Activated naive CD8-positive, alpha-beta T cell treated with anti-CD3 and anti-CD28 coated beads, Interleukin-2, amount 50 U/mL, for 24 hours (primary cell): ENCODE data around the gene ACIN1.

ENCODE experiments used
- ATAC-seq: fragments of 150-1000 bp; cut with Tn5 transposase; one replicate; pipeline ENCODE4 v1.10.0; 2021
- DNase-seq: peaks from one replicate; pipeline ENCODE4 v3.0.0; 2021
- H3K27ac Mint-ChIP-seq: one replicate; pipeline ENCODE4 v1.8.0; 2021; ENCODE audit warnings: mild to moderate bottlenecking, mixed read lengths
- H3K27me3 Mint-ChIP-seq: one replicate; pipeline ENCODE4 v1.8.0; 2021; ENCODE audit warnings: mixed read lengths
- H3K36me3 Mint-ChIP-seq: one replicate; pipeline ENCODE4 v1.8.0; 2021; ENCODE audit warnings: low read depth, mixed read lengths
- H3K4me1 Mint-ChIP-seq: one replicate; pipeline ENCODE4 v1.8.0; 2021; ENCODE audit warnings: mixed read lengths
- H3K4me3 Mint-ChIP-seq: one replicate; pipeline ENCODE4 v1.8.0; 2021; ENCODE audit warnings: mild to moderate bottlenecking, moderate library complexity, mixed read lengths
- H3K9me3 Mint-ChIP-seq: one replicate; pipeline ENCODE4 v1.8.0; 2021; ENCODE audit warnings: mixed read lengths

Gene ACIN1, protein sequence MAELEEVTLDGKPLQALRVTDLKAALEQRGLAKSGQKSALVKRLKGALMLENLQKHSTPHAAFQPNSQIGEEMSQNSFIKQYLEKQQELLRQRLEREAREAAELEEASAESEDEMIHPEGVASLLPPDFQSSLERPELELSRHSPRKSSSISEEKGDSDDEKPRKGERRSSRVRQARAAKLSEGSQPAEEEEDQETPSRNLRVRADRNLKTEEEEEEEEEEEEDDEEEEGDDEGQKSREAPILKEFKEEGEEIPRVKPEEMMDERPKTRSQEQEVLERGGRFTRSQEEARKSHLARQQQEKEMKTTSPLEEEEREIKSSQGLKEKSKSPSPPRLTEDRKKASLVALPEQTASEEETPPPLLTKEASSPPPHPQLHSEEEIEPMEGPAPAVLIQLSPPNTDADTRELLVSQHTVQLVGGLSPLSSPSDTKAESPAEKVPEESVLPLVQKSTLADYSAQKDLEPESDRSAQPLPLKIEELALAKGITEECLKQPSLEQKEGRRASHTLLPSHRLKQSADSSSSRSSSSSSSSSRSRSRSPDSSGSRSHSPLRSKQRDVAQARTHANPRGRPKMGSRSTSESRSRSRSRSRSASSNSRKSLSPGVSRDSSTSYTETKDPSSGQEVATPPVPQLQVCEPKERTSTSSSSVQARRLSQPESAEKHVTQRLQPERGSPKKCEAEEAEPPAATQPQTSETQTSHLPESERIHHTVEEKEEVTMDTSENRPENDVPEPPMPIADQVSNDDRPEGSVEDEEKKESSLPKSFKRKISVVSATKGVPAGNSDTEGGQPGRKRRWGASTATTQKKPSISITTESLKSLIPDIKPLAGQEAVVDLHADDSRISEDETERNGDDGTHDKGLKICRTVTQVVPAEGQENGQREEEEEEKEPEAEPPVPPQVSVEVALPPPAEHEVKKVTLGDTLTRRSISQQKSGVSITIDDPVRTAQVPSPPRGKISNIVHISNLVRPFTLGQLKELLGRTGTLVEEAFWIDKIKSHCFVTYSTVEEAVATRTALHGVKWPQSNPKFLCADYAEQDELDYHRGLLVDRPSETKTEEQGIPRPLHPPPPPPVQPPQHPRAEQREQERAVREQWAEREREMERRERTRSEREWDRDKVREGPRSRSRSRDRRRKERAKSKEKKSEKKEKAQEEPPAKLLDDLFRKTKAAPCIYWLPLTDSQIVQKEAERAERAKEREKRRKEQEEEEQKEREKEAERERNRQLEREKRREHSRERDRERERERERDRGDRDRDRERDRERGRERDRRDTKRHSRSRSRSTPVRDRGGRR

DNA sequence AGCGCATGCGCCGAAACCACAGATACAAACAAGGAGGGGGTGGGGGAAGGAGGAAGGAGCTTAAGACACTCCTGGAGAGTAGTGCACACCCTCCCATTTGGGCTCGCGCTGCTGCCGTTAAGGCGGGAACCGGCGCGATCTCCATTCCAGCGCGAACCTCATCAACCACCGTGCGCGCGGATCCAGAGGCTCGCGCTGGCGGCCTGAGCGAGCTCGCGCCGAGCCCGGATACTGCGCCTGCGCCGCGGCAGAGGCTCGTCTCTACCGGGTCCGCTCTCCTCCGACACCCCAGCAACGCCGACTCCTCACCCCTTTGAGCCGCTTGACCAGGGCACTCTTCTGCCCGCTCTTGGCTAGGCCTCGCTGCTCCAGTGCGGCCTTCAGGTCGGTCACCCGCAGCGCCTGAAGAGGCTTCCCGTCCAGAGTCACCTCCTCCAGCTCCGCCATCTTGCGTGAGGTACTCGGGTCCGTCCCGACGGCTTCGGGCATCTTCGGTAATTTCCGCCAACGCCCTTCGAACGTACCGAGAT, at the start of gene ACIN1:
ACIN1 (minus strand) TSS at position 471 of the 530 bp plus-strand sequence; CDS start at position 447, 24 bp downstream.
- Mint-ChIP-seq H3K4me3 (no peak within 1 kb of the TSS), H3K36me3 (peaks cover 47% of the 10 kb centered on the region), H3K27ac (no peak within 1 kb of the TSS), H3K27me3 (no peaks in the 10 kb centered on the region), H3K4me1 (peaks cover 44% of the 10 kb centered on the region), H3K9me3 (no peaks in the 10 kb centered on the region)
- ATAC-seq (peak; percentile 44), DNase-seq (peak; percentile 100)

DNA sequence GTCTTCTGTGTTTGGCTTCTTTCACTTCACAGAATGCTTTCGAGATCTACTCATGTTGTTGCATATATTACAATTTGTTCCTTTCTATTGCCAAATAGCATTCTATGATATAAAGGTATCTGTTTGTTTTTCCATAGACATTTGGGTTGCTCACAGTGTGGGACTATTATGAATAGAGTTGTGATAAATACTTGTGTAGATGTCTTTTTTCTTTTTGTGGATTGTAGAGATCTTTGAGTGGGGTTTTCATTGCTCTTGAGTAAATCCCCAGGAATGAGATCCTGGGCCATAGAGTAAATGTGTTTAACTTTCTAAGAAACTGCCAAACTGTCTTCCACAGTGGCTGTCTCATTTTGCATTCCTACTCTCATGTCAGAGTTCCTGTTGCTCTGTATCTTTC, 49.0 kb upstream of the ACIN1 start:
- peaks cover 1% of the 10 kb centered on the region for H3K4me1 Mint-ChIP-seq
- no peaks in the 10 kb centered on the region for H3K36me3 Mint-ChIP-seq
- DNase-seq, result no peak
- no peaks in the 10 kb centered on the region for H3K27me3 Mint-ChIP-seq
- no peaks in the 10 kb centered on the region for H3K9me3 Mint-ChIP-seq
- H3K27ac Mint-ChIP-seq, result no peak overlapping the region
- no peak overlapping the region for H3K4me3 Mint-ChIP-seq
- no peak for ATAC-seq

DNA sequence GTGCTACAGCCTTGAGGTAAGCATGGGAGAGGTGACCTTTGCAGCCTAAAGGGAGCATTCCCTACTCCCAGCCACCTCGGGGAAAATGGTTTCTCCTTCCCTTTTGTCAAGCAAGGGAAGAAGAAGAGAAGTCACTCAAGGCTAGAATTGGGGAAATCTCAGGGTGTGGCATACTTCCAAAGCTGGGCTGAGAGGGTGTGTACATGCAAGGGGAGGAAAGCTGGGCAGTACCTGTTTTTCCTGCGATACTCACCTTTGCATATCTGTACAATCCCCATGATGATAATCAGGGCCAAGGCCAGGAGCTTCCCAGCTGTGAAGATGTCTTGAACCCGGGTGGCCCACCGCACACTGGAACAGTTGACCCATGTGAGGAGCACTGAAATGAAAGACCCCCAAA, 47.9 kb upstream of the ACIN1 start:
- Mint-ChIP-seq H3K4me3 (no peak overlapping the region), H3K9me3 (no peaks in the 10 kb centered on the region), H3K27me3 (no peaks in the 10 kb centered on the region), H3K36me3 (no peaks in the 10 kb centered on the region), H3K27ac (no peak overlapping the region), H3K4me1 (peaks cover 1% of the 10 kb centered on the region)
- DNase-seq (no peak), ATAC-seq (no peak)

DNA sequence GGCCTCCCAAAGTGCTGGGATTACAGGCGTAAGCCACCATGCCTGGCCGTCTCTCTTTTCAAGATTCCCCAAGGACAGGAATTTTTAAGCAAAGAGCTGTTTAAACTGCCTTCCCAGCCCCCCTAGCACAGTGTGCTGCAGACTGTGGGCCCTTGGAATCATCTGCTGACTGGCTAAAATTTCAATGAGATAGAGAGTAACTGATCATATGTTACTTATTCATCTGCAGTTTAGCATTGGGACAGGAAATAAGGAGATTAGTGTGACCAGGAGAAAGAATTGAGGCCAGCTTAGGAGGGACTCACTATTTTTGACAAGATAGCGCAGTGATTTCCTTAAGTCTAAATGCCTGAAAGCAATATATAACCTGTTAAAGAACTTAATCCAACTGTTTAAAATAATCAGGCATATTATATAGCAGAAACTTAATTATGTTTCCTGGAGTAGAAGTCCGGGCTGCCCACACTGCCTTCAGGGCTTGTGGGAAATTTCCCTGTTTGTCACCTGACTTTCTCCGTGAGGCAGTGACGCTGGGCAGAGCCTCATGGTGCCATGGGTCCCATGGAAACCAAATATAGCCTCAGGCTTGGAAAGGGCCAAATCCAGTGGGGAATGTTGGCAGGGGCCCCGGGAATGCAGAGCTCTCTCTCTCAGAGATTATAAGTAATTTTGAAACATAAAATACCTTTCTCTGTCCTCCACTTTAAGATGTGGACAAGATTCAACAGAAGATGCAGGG, 46.9 kb upstream of the ACIN1 start:
- ATAC-seq (no peak), DNase-seq (no peak)
- peaks cover 1% of the 10 kb centered on the region for H3K4me1 Mint-ChIP-seq
- no peaks in the 10 kb centered on the region for H3K9me3 Mint-ChIP-seq
- no peaks in the 10 kb centered on the region for H3K27me3 Mint-ChIP-seq
- H3K27ac Mint-ChIP-seq, result no peak overlapping the region
- H3K4me3 Mint-ChIP-seq, result no peak overlapping the region
- no peaks in the 10 kb centered on the region for H3K36me3 Mint-ChIP-seq

DNA sequence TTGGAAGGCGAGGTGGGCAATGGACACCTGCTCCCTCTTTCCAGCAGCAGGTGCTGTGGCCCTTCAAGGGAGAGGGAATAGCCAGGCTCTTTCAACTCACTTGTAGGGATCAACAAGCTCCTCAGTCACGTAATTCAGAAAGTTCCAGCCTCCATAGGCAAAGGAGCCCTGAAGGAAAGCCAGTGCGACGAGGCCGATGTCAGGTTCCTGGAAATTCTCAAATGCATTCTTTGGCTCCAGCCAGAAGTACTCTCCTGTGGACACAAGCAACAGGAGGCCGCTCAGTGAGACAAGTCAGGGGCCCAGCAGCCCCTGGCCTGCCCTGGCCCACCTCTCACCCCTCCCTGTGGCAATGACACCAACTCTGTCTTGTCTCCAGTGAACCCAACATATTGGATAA, 45.4 kb upstream of the ACIN1 start:
- H3K4me1 Mint-ChIP-seq, result no peaks in the 10 kb centered on the region
- no peak overlapping the region for H3K4me3 Mint-ChIP-seq
- H3K36me3 Mint-ChIP-seq, result no peaks in the 10 kb centered on the region
- ATAC-seq (no peak), DNase-seq (no peak)
- no peak overlapping the region for H3K27ac Mint-ChIP-seq
- H3K27me3 Mint-ChIP-seq, result no peaks in the 10 kb centered on the region
- no peaks in the 10 kb centered on the region for H3K9me3 Mint-ChIP-seq

DNA sequence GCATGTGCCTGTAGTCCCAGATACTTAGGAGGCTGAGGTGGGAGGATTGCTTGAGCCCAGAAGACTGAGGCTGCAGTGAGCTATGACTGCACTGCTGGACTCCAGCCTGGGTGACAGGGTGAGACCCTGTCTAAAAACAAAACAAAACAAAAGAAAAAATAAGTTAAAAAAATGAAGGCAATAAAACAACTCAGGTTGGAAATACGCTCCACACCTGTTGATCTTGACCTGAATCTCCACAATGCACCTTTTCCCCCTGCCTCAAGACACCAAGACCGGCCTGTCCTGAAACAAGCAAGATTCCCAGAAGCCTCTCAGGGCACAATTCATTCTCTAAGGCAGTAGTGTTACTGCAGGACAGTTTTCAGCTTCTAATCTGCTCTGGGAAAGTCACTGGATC, 44.9 kb upstream of the ACIN1 start:
- H3K27ac Mint-ChIP-seq, result no peak overlapping the region
- H3K4me3 Mint-ChIP-seq, result no peak overlapping the region
- DNase-seq (no peak), ATAC-seq (no peak)
- H3K4me1 Mint-ChIP-seq, result no peaks in the 10 kb centered on the region
- no peaks in the 10 kb centered on the region for H3K27me3 Mint-ChIP-seq
- no peaks in the 10 kb centered on the region for H3K36me3 Mint-ChIP-seq
- H3K9me3 Mint-ChIP-seq, result no peaks in the 10 kb centered on the region

DNA sequence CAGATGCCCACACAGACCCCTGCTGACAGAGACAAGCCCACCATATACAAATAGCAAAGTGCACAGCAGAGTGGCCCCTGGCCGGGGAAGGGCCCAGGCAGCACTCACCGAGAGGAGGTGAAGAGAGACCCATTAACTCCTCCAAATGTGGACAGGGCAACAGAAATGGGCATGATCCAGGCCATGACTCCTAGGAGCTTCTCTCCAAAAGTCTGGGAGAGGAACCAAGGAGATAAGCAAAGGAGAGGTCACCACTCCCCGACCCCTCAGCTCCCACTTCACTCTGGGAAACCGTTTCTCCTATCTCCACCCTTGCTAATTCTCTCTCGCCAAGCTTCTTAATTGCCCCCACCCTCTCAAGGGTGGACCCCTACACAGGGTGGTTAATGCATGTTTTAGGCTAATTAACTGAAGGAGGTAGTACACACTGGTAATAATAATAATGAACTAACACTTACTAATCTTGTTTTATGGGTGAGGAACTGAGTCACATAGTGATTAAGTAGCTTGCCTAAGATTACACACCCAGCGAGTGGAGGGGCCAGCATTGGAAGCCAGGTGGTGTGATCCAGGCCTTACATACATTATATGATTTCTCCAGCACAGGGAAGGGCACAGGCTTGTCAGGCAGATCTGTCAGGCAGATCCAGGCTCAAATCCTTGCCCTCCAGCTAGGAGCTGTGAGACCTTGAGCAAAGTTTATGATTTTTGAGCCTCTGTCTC, 43.0 kb upstream of the ACIN1 start:
- H3K36me3 Mint-ChIP-seq, result no peaks in the 10 kb centered on the region
- DNase-seq (no peak), ATAC-seq (no peak)
- no peak overlapping the region for H3K4me3 Mint-ChIP-seq
- H3K27ac Mint-ChIP-seq, result no peak overlapping the region
- no peaks in the 10 kb centered on the region for H3K4me1 Mint-ChIP-seq
- H3K9me3 Mint-ChIP-seq, result no peaks in the 10 kb centered on the region
- no peaks in the 10 kb centered on the region for H3K27me3 Mint-ChIP-seq

DNA sequence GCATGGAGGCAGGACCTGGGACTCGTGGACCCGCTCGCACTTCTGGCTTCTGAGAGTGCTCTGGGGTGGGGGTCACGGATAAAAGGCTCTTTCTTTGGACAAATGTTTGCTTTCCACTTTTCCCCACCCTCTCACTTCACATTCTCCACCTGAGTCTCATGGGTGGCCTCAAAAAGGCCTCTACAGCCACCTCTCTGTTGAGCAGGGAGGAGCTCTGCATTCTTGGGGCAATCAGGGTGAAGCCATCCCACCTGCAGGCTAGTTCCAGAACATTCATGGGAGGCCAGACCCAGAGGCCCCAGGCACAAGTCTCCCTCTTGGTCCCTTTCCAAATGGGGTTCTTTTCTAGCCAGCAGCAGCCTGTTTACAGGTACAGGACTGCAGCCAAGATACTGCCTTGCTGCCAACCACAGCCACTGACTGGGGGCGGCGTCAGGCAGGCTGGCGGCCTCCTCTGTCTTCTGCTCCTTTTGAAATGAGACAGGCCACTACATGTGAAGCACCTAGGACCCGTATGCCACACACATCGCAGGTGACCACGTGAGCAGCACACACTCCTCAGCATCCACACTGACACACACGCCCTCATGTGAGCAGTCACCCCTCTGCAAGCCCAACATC, 42.4 kb upstream of the ACIN1 start:
- no peaks in the 10 kb centered on the region for H3K4me1 Mint-ChIP-seq
- H3K4me3 Mint-ChIP-seq, result no peak overlapping the region
- no peak overlapping the region for H3K27ac Mint-ChIP-seq
- H3K27me3 Mint-ChIP-seq, result no peaks in the 10 kb centered on the region
- no peak for ATAC-seq
- no peaks in the 10 kb centered on the region for H3K9me3 Mint-ChIP-seq
- no peaks in the 10 kb centered on the region for H3K36me3 Mint-ChIP-seq
- no peak for DNase-seq

DNA sequence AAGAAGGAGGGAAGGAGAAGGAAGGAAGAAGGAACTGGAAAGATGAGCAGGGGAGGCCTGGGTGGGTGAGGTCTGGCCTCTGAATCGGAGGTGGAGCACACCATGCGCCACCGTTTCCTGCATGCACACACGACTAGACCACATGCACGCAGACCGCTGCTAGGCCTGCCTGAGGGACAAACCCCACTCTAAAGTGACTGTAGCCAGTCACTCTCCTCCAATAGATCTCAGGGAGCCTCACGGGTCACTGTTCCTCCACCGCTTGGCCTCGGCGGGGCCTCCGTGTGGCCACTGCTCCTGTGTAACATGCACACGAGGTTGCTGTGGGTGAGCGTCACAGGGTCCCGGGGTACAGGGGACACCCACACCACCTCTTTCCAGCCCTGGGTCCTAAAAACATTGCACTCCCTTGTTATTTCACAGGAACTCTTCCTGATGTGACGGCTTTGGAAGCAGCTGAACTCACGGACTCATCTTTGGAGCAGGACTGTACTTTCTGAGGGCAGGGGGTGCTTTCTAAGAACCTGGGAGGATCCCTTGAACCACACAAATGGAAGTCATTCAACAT, 41.7 kb upstream of the ACIN1 start:
- H3K27ac Mint-ChIP-seq, result no peak overlapping the region
- ATAC-seq (no peak), DNase-seq (no peak)
- H3K4me3 Mint-ChIP-seq, result no peak overlapping the region
- H3K4me1 Mint-ChIP-seq, result no peaks in the 10 kb centered on the region
- H3K9me3 Mint-ChIP-seq, result no peaks in the 10 kb centered on the region
- H3K27me3 Mint-ChIP-seq, result no peaks in the 10 kb centered on the region
- H3K36me3 Mint-ChIP-seq, result no peaks in the 10 kb centered on the region

DNA sequence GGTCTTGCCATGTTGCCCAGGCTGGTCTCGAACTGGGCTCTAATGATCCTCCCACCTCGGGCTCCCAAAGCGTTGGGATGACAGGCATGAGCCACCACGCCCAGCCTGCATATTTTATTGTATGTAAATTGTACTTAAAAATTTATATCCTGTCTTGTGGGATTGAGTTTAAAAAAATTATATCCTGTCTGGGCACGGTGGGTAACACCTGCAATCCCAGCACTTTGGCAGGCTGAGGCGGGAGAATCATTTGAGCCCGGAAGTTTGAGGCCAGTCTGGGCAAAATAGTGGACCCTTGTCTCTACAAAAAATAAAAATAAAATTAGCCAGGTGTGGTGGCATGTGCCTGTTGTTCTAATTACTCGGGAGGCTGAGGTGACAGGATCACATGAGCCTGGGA, 38.0 kb upstream of the ACIN1 start:
- Mint-ChIP-seq H3K4me3 (no peak overlapping the region), H3K9me3 (no peaks in the 10 kb centered on the region), H3K27ac (no peak overlapping the region), H3K36me3 (no peaks in the 10 kb centered on the region), H3K4me1 (no peaks in the 10 kb centered on the region), H3K27me3 (no peaks in the 10 kb centered on the region)
- no peak for ATAC-seq
- DNase-seq, result no peak

DNA sequence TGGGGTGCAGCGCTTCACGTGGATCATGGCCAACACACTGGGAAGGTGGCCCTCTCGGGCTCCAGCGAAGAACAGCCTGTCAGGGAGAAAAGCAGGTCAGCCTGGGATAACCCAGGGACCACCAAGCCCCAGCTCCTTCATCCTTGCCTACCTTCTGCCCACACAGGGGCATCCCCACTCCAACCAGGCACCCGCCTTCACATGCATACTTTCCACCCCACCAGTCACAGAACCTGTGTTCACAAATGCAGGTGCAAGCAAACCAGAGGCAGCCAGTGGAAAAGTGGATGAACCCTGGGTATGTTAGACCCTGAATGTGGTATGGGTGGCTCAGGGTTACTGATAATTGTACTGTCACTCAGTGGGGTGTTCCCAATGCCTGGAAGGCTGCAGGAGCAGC, 36.5 kb upstream of the ACIN1 start:
- no peak overlapping the region for H3K27ac Mint-ChIP-seq
- H3K27me3 Mint-ChIP-seq, result no peaks in the 10 kb centered on the region
- H3K4me3 Mint-ChIP-seq, result no peak overlapping the region
- no peaks in the 10 kb centered on the region for H3K9me3 Mint-ChIP-seq
- no peaks in the 10 kb centered on the region for H3K36me3 Mint-ChIP-seq
- no peaks in the 10 kb centered on the region for H3K4me1 Mint-ChIP-seq
- DNase-seq (no peak), ATAC-seq (peak; percentile 24)

DNA sequence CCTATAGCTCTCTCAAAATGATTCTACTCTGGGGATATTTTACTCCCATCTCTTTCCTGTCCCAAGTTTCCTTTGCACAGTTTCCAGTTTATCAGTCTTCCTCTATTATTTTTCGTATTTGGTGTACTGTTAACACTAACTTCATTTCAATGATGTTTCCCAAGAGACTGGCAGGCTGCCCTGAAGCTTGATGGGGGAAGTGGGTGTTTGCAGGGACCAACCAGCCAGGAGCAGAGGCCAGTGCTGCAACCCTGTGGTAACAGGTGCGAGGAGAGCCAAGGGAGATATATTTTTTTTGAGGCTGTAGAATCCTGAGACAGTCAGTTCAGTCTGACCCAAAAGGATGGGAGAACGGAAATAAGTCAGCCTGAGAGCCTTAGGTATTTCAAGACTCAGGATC, 35.9 kb upstream of the ACIN1 start:
- ATAC-seq (no peak), DNase-seq (no peak)
- Mint-ChIP-seq H3K4me3 (no peak overlapping the region), H3K9me3 (no peaks in the 10 kb centered on the region), H3K4me1 (no peaks in the 10 kb centered on the region), H3K27ac (no peak overlapping the region), H3K36me3 (no peaks in the 10 kb centered on the region), H3K27me3 (no peaks in the 10 kb centered on the region)
